IMR-90 (cell line): ENCODE data around the gene TMEM63A. TPM values are rescaled to one million over a fixed set of nuclear protein-coding genes. Genes with fewer than 3 reads are reported as not detected.

ENCODE experiments used
- ATAC-seq: fragments of 200-7000 bp; cut with Tn5 transposase; 2 replicates; pipeline ENCODE4 v1.9.1; 2020; ENCODE audit warnings: low read depth, mild to moderate bottlenecking, moderate library complexity
- BruUV-seq: library from RNA; stranded (reverse); fragments of 400-500 nt; replicated peaks from 2 replicates; lab custom pipeline; 2021; lab: Mats Ljungman, UMichigan
- CTCF ChIA-PET: fragments of 300-600 bp; formaldehyde crosslinking; extraction: SDS; loops from one replicate; lab custom pipeline; 2021; ENCODE audit warnings: antibody characterized with exemption; lab: Yijun Ruan, JAX
- POLR2A ChIA-PET: fragments of 300-600 bp; sonication (Branson Sonifier 250); formaldehyde crosslinking; loops from one replicate; lab custom pipeline; 2022; ENCODE audit warnings: antibody characterized with exemption; ENCODE audit not compliant: unreplicated experiment; lab: Charles Lee
- DNase-seq: peaks from one replicate; pipeline ENCODE4 v3.0.0; 2013
- H2AFZ ChIP-seq: replicated peaks from 2 replicates; pipeline ENCODE3; 2013; ENCODE audit warnings: low read length, mild to moderate bottlenecking; ENCODE audit not compliant: poor library complexity
- H2AK5ac ChIP-seq: 2 replicates; pipeline ENCODE4 v1.6.1; 2013; ENCODE audit warnings: low read depth, low read length, inconsistent platforms
- H2AK9ac ChIP-seq: replicated peaks from 2 replicates; pipeline ENCODE3; 2013; ENCODE audit warnings: mild to moderate bottlenecking, low read depth, low read length, moderate library complexity; ENCODE audit not compliant: poor library complexity
- H2BK120ac ChIP-seq: 2 replicates; pipeline ENCODE4 v1.6.1; 2013; ENCODE audit warnings: low read depth, low read length, inconsistent platforms
- H2BK15ac ChIP-seq: 3 replicates; pipeline ENCODE4 v1.6.1; 2013; ENCODE audit warnings: low read depth, low read length, inconsistent platforms
- H2BK20ac ChIP-seq: 2 replicates; pipeline ENCODE4 v1.6.1; 2013; ENCODE audit warnings: low read depth, mild to moderate bottlenecking, inconsistent platforms, low read length, moderate library complexity
- H2BK5ac ChIP-seq: 2 replicates; pipeline ENCODE4 v1.6.1; 2013; ENCODE audit warnings: mild to moderate bottlenecking, low read depth, low read length, inconsistent platforms; ENCODE audit not compliant: poor library complexity, severe bottlenecking
- H3K14ac ChIP-seq: replicated peaks from 2 replicates; pipeline ENCODE4 v1.6.1; 2013; ENCODE audit warnings: low read depth, low read length, inconsistent platforms
- H3K18ac ChIP-seq: 2 replicates; pipeline ENCODE4 v1.6.1; 2013; ENCODE audit warnings: low read depth, low read length, control low read depth
- H3K23ac ChIP-seq: 2 replicates; pipeline ENCODE4 v1.6.1; 2013; ENCODE audit warnings: low read depth, low read length, inconsistent platforms
- H3K27ac ChIP-seq: 2 replicates; pipeline ENCODE4 v1.5.1; 2013; ENCODE audit warnings: mild to moderate bottlenecking, control low read depth, low read length; ENCODE audit not compliant: insufficient read depth
- H3K27me3 ChIP-seq: 2 replicates; pipeline ENCODE4 v1.6.1; 2013; ENCODE audit warnings: low read length; ENCODE audit not compliant: control insufficient read depth, insufficient read depth
- H3K36me3 ChIP-seq: 2 replicates; pipeline ENCODE4 v1.6.1; 2013; ENCODE audit warnings: low read length, mixed read lengths; ENCODE audit not compliant: control insufficient read depth, insufficient read depth
- H3K4ac ChIP-seq: 2 replicates; pipeline ENCODE4 v1.6.1; 2013; ENCODE audit warnings: low read depth, low read length, inconsistent platforms
- H3K4me1 ChIP-seq: 2 replicates; pipeline ENCODE4 v1.6.1; 2013; ENCODE audit warnings: low read length, mixed read lengths; ENCODE audit not compliant: control insufficient read depth, insufficient read depth
- H3K4me2 ChIP-seq: 2 replicates; pipeline ENCODE4 v1.6.1; 2013; ENCODE audit warnings: low read depth, mild to moderate bottlenecking, control low read depth, low read length, moderate library complexity
- H3K4me3 ChIP-seq: 2 replicates; pipeline ENCODE4 v1.5.1; 2013; ENCODE audit warnings: low read depth, mild to moderate bottlenecking, control low read depth, low read length, moderate library complexity; ENCODE audit not compliant: insufficient read depth
- H3K56ac ChIP-seq: 2 replicates; pipeline ENCODE4 v1.6.1; 2013; ENCODE audit warnings: low read length, inconsistent platforms; ENCODE audit not compliant: insufficient read depth; ENCODE audit errors: extremely low read depth
- H3K79me1 ChIP-seq, 2 experiments: 2 replicates each; pipeline ENCODE4 v1.6.1; 2013; ENCODE audit warnings: low read length in 2 of 2, inconsistent platforms in 1 of 2, low read depth in 1 of 2
- H3K9ac ChIP-seq: 2 replicates; pipeline ENCODE4 v1.6.1; 2013; ENCODE audit warnings: low read depth, low read length, control low read depth
- H3K9me1 ChIP-seq: 2 replicates; pipeline ENCODE4 v1.6.1; 2013; ENCODE audit warnings: low read length, inconsistent platforms; ENCODE audit not compliant: insufficient read depth
- H3K9me3 ChIP-seq: 2 replicates; pipeline ENCODE4 v1.6.1; 2013; ENCODE audit warnings: low read length; ENCODE audit not compliant: control insufficient read depth, insufficient read depth
- H4K20me1 ChIP-seq: 2 replicates; pipeline ENCODE4 v1.6.1; 2013; ENCODE audit warnings: low read length, inconsistent platforms; ENCODE audit not compliant: insufficient read depth
- H4K5ac ChIP-seq: 2 replicates; pipeline ENCODE4 v1.6.1; 2013; ENCODE audit warnings: mild to moderate bottlenecking, low read depth, low read length, control low read depth
- H4K8ac ChIP-seq, 2 experiments: 2 replicates each; pipeline ENCODE4 v1.6.1; 2013; ENCODE audit warnings: low read depth in 2 of 2, low read length in 2 of 2, control low read depth in 1 of 2, inconsistent platforms in 1 of 2
- H4K91ac ChIP-seq: 2 replicates; pipeline ENCODE4 v1.6.1; 2013; ENCODE audit warnings: low read depth, low read length, inconsistent platforms; ENCODE audit not compliant: insufficient read depth
- FOS ChIP-seq: fragments of 150-350 bp; IDR thresholded peaks from 2 replicates; pipeline ENCODE4 v1.6.1; 2016; ENCODE audit warnings: low read depth, low read length
- MXI1 ChIP-seq: IDR thresholded peaks from 2 replicates; pipeline ENCODE4 v1.6.1; 2012; ENCODE audit warnings: low read depth, mild to moderate bottlenecking, low read length, moderate library complexity, borderline replicate concordance
- NFE2L2 ChIP-seq: fragments of 150-350 bp; IDR thresholded peaks from 2 replicates; pipeline ENCODE4 v1.6.1; 2016; ENCODE audit warnings: low read depth, mild to moderate bottlenecking, low read length
- WGBS, 2 experiments: methylation state at CpG; one replicate each; pipeline versions ENCODE4 v1.1.5 to v1.1.7; 2013; ENCODE audit warnings: missing lambda C conversion rate in 2 of 2; ENCODE audit not compliant: insufficient read length in 1 of 2; ENCODE audit errors: extremely low coverage in 2 of 2; 5-methylcytosine and 5-hydroxymethylcytosine counted together
- dilution Hi-C: fragments of 300-500 bp; cut with HindIII; formaldehyde crosslinking; loops from one replicate; pipeline ENCODE4 v1.14.3; 2018; ENCODE audit warnings: low sequenced_read_pairs; ENCODE audit not compliant: unreplicated experiment
- in situ Hi-C: fragments of 300-500 bp; cut with MboI; formaldehyde crosslinking; loops from 3 replicates; pipeline ENCODE4 v1.14.3; 2019; ENCODE audit warnings: low sequenced_read_pairs, inconsistent platforms, mixed read lengths
- intact Hi-C: fragments of 100-400 bp; cut with micrococcal nuclease; formaldehyde crosslinking; loops from 2 replicates; pipeline ENCODE4 v1.10.0; 2022
- polyA plus RNA-seq, 3 experiments: library from polyadenylated mRNA; depleted of rRNA; stranded (reverse); fragments of >200 nt; gene quantifications; 2 replicates each; pipeline ENCODE4 v1.2.3, GENCODE V29; 2012; ENCODE audit warnings: low replicate concordance in 1 of 3
- total RNA-seq: library from RNA; depleted of rRNA; stranded (reverse); fragments of >200 nt; gene quantifications from 2 replicates; pipeline ENCODE4 v1.2.3, GENCODE V29; 2012
- TF ChIP-seq, protein P1 (sequence below): fragments of 150-350 bp; IDR thresholded peaks from 2 replicates; pipeline ENCODE4 v1.6.1; 2016; ENCODE audit warnings: low read depth, mild to moderate bottlenecking, low read length, moderate library complexity, borderline replicate concordance

TMEM63A gene
- total and polyA plus RNA-seq, 2 of the 4 experiments (the other 2 are of a cell fraction) = 4.7 to 23.3 TPM

GRCh38 chr1:225899044-225899925, 17.1 kb upstream of the TMEM63A start:
- Histone ChIP-seq H2BK5ac (no peak overlapping the region), H4K91ac (no peak overlapping the region), H2AK9ac (peak overlapping the region; percentile 55), H3K9me1 (peaks cover 3% of the 10 kb centered on the region; the same call in 1 of the 2 replicates), H2AK5ac (no peak overlapping the region), H3K56ac (no peak overlapping the region), H3K27ac (no peak overlapping the region), H3K23ac (no peak overlapping the region), H4K8ac (no peak overlapping the region), H3K4me1 (peaks cover 4% of the 10 kb centered on the region), H3K79me1 (no peaks in the 10 kb centered on the region), H3K9me3 (no peaks in the 10 kb centered on the region), H3K4me2 (no peak overlapping the region), H3K14ac (no peak overlapping the region), H4K20me1 (no peaks in the 10 kb centered on the region), H3K36me3 (no peaks in the 10 kb centered on the region), H3K4ac (no peak overlapping the region), H2BK120ac (no peak overlapping the region), H2BK20ac (no peak overlapping the region), H3K18ac (no peak overlapping the region), H3K4me3 (no peak overlapping the region), H3K27me3 (no peaks in the 10 kb centered on the region), H4K5ac (no peak overlapping the region), H2AFZ (no peak overlapping the region), H2BK15ac (no peak overlapping the region), H3K9ac (no peak overlapping the region)
- in situ Hi-C loops (no loop called here), intact Hi-C loops (no loop called here), dilution Hi-C loops (no loop called here)
- ATAC-seq (no peak), DNase-seq (no peak)
- no TSS peak for BruUV-seq
- ChIA-PET POLR2A (no interaction called here), CTCF (no interaction called here)
- WGBS, 2 experiments = 40% methylated on average over 2 of the region's 4 CpGs; no CpG with 5 or more reads in 1 of the 2 experiments
- TF ChIP-seq NFE2L2 = no peak
- TF ChIP-seq MXI1 = no peak
- no peak for TF ChIP-seq FOS
- TF ChIP-seq, protein P1, sequence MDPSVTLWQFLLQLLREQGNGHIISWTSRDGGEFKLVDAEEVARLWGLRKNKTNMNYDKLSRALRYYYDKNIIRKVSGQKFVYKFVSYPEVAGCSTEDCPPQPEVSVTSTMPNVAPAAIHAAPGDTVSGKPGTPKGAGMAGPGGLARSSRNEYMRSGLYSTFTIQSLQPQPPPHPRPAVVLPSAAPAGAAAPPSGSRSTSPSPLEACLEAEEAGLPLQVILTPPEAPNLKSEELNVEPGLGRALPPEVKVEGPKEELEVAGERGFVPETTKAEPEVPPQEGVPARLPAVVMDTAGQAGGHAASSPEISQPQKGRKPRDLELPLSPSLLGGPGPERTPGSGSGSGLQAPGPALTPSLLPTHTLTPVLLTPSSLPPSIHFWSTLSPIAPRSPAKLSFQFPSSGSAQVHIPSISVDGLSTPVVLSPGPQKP = no peak
